GM23248 (cell line): ENCODE data around the gene ARHGAP8. TPM values are rescaled to one million over a fixed set of nuclear protein-coding genes. Genes with fewer than 3 reads are reported as not detected.

Experiments
- DNase-seq: peaks from one replicate; pipeline ENCODE4 v3.0.0-alpha.2; 2015
- H2AFZ ChIP-seq: fragments of 200-600 bp; sonication (generic); 2 replicates; pipeline ENCODE4 v1.6.1; 2016; ENCODE audit warnings: antibody characterized with exemption
- H3F3A ChIP-seq: fragments of 200-600 bp; sonication (generic); 2 replicates; pipeline ENCODE4 v1.6.1; 2016; ENCODE audit warnings: mild to moderate bottlenecking, antibody characterized with exemption, mixed run types; ENCODE audit not compliant: insufficient read depth
- H3K27ac ChIP-seq: fragments of 200-600 bp; sonication (generic); 2 replicates; pipeline ENCODE4 v1.5.1; 2016; ENCODE audit warnings: mild to moderate bottlenecking
- H3K27me3 ChIP-seq: fragments of 200-600 bp; sonication (generic); replicated peaks from 2 replicates; pipeline ENCODE4 v1.6.1; 2016; ENCODE audit warnings: mild to moderate bottlenecking; ENCODE audit not compliant: insufficient read depth
- H3K36me3 ChIP-seq: fragments of 200-600 bp; sonication (generic); 2 replicates; pipeline ENCODE4 v1.6.1; 2016; ENCODE audit warnings: low read depth, mild to moderate bottlenecking
- H3K4me1 ChIP-seq: fragments of 200-600 bp; sonication (generic); 2 replicates; pipeline ENCODE4 v1.6.1; 2016; ENCODE audit warnings: mild to moderate bottlenecking; ENCODE audit not compliant: insufficient read depth
- H3K4me2 ChIP-seq: fragments of 200-600 bp; sonication (generic); one replicate; pipeline ENCODE4 v1.6.1; 2016; ENCODE audit warnings: mild to moderate bottlenecking; ENCODE audit not compliant: unreplicated experiment
- H3K4me3 ChIP-seq: fragments of 200-600 bp; sonication (generic); 2 replicates; pipeline ENCODE4 v1.5.1; 2016; ENCODE audit warnings: mild to moderate bottlenecking
- H3K79me2 ChIP-seq: fragments of 200-600 bp; sonication (generic); 2 replicates; pipeline ENCODE4 v1.6.1; 2016; ENCODE audit warnings: mild to moderate bottlenecking; ENCODE audit not compliant: insufficient read depth
- H3K9ac ChIP-seq: fragments of 200-600 bp; sonication (generic); 2 replicates; pipeline ENCODE4 v1.6.1; 2016; ENCODE audit warnings: mild to moderate bottlenecking
- H3K9me2 ChIP-seq: fragments of 200-600 bp; sonication (generic); 2 replicates; pipeline ENCODE4 v1.6.1; 2016; ENCODE audit warnings: mixed run types, mild to moderate bottlenecking, moderate library complexity; ENCODE audit not compliant: insufficient read depth
- H3K9me3 ChIP-seq: fragments of 200-600 bp; sonication (generic); one replicate; pipeline ENCODE4 v1.6.1; 2017; ENCODE audit warnings: low read depth
- H4K20me1 ChIP-seq: fragments of 200-600 bp; sonication (generic); 2 replicates; pipeline ENCODE4 v1.6.0; 2016; ENCODE audit not compliant: insufficient read depth
- EZH2 ChIP-seq: fragments of 200-600 bp; sonication (generic); IDR thresholded peaks from 2 replicates; pipeline ENCODE4 v1.6.1; 2018; ENCODE audit warnings: antibody characterized with exemption, mild to moderate bottlenecking; ENCODE audit not compliant: insufficient read depth, poor library complexity, severe bottlenecking
- EZH2phosphoT487 ChIP-seq: fragments of 200-600 bp; sonication (generic); IDR thresholded peaks from 2 replicates; pipeline ENCODE4 v1.6.1; 2018; ENCODE audit warnings: antibody characterized with exemption, moderate library complexity, mild to moderate bottlenecking, low read depth; ENCODE audit not compliant: insufficient read depth
- WGBS, 2 experiments: methylation state at CpG; one replicate each; pipeline ENCODE4 v1.1.6; 2015 to 2017; ENCODE audit warnings: low lambda C conversion rate in 2 of 2, low coverage in 1 of 2; ENCODE audit errors: missing lambda C conversion rate in 2 of 2; 5-methylcytosine and 5-hydroxymethylcytosine counted together
- in situ Hi-C: fragments of 300-500 bp; cut with MboI; formaldehyde crosslinking; loops from 2 replicates; pipeline ENCODE4 v1.15.0; 2020
- polyA plus RNA-seq: library from polyadenylated mRNA; unstranded; fragments of >200 nt; fragmentation: Nextera tagmentation; extraction: Ambion mirVana; gene quantifications from 2 replicates; pipeline ENCODE4 v1.2.1, GENCODE V29; 2016
- total RNA-seq: library from RNA; depleted of rRNA; stranded (reverse); fragments of >200 nt; shearing (Covaris generic); gene quantifications from 2 replicates; pipeline ENCODE4 v1.2.3, GENCODE V29; 2014

The ARHGAP8 gene
- total and polyA plus RNA-seq, 2 experiments from 2014 or later = 0.54 TPM; not detected in 1

DNA sequence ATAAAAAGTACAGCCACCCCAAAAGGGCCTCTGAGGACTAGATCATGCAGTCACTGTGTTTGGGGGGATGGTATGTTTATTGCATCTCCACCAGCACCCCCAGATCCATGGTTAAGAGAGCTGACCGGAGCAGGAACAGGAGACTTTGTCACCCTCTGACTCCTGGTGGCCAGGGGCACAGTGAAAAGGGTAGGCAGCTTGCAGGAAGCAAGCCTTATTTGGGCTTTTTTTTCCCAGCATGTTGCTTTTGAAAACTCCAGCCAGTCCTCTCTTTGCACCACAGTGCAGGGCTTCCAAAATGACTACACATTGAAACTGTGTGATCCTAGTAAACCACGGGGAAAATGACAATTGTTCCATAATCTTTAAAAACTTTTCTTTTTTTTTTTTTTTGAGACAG is 29.8 kb upstream of the ARHGAP8 start:
- Histone ChIP-seq H3K9me3 (no peaks in the 10 kb centered on the region), H3K27me3 (no peaks in the 10 kb centered on the region), H4K20me1 (no peaks in the 10 kb centered on the region), H3K4me2 (no peak overlapping the region), H3K27ac (no peak overlapping the region), H3K9ac (no peak overlapping the region), H3K4me1 (no peaks in the 10 kb centered on the region), H3K36me3 (no peaks in the 10 kb centered on the region), H3K79me2 (no peaks in the 10 kb centered on the region), H3F3A (no peaks in the 10 kb centered on the region), H2AFZ (no peak overlapping the region), H3K4me3 (no peak overlapping the region), H3K9me2 (no peaks in the 10 kb centered on the region)
- 55 to 62% methylated on average over 2 of the region's 2 CpGs for WGBS, 2 experiments
- no peak for DNase-seq
- TF ChIP-seq EZH2phosphoT487 = no peak
- TF ChIP-seq EZH2 = no peak
- in situ Hi-C loops = no loop called here

DNA sequence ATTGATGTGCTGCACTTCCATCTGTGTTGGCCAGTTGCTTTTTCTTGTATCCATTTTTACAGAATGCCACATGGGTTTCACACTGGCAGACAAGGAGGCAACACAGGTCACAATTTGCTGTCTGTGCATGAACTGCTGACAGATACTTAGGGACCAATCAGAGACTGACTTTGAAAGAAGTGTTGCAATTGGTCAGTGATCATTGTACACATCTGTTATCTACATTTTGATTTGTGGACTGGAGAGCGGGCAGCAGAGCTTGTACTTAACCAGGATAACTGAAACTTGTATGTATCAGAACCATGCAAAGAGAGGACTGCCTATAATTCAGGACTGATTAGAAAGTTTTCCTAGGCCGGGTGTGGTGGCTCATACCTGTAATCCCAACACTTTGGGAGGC is 28.6 kb upstream of the ARHGAP8 start:
- no peaks in the 10 kb centered on the region for H3K9me2 ChIP-seq
- no peaks in the 10 kb centered on the region for H4K20me1 ChIP-seq
- no peak for DNase-seq
- H3K4me1 ChIP-seq = no peaks in the 10 kb centered on the region
- no peak overlapping the region for H2AFZ ChIP-seq
- in situ Hi-C loops = no loop called here
- TF ChIP-seq EZH2 (no peak), EZH2phosphoT487 (no peak)
- 89 to 100% methylated on average over 2 of the region's 2 CpGs for WGBS, 2 experiments
- H3K9me3 ChIP-seq = no peaks in the 10 kb centered on the region
- H3K9ac ChIP-seq = no peak overlapping the region
- H3F3A ChIP-seq = no peaks in the 10 kb centered on the region
- no peaks in the 10 kb centered on the region for H3K36me3 ChIP-seq
- no peak overlapping the region for H3K4me2 ChIP-seq
- H3K27me3 ChIP-seq = no peaks in the 10 kb centered on the region
- H3K4me3 ChIP-seq = no peak overlapping the region
- no peaks in the 10 kb centered on the region for H3K79me2 ChIP-seq
- H3K27ac ChIP-seq = no peak overlapping the region

DNA sequence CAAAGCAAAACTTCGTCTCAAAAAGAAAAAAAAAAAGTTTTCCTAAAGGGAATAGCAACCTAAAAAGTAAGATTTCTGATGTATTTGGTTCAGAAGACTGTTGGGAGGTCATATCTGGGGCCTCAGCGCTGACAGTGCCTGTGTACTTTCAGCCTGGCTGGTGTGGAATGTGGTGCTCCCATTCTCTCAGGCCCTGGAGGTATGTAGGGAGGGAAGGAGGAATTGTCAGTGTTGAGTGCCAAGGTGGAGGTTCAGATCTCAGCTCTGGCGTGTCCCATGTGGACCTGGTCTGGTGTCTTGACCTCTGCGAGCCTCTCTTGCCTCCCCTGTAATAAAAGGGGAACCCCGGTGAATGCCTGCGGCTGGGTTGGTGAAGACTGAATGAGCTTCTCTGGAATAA is 28.0 kb upstream of the ARHGAP8 start:
- Histone ChIP-seq H3K27me3 (no peaks in the 10 kb centered on the region), H3K4me2 (no peak overlapping the region), H3F3A (no peaks in the 10 kb centered on the region), H3K79me2 (no peaks in the 10 kb centered on the region), H3K9ac (no peak overlapping the region), H3K36me3 (no peaks in the 10 kb centered on the region), H3K4me1 (no peaks in the 10 kb centered on the region), H3K4me3 (no peak overlapping the region), H3K9me2 (no peaks in the 10 kb centered on the region), H3K9me3 (no peaks in the 10 kb centered on the region), H4K20me1 (no peaks in the 10 kb centered on the region), H2AFZ (no peak overlapping the region), H3K27ac (no peak overlapping the region)
- DNase-seq = no peak
- TF ChIP-seq EZH2 (no peak), EZH2phosphoT487 (no peak)
- 85 to 86% methylated on average over 6 of the region's 6 CpGs for WGBS, 2 experiments
- in situ Hi-C loops = no loop called here

DNA sequence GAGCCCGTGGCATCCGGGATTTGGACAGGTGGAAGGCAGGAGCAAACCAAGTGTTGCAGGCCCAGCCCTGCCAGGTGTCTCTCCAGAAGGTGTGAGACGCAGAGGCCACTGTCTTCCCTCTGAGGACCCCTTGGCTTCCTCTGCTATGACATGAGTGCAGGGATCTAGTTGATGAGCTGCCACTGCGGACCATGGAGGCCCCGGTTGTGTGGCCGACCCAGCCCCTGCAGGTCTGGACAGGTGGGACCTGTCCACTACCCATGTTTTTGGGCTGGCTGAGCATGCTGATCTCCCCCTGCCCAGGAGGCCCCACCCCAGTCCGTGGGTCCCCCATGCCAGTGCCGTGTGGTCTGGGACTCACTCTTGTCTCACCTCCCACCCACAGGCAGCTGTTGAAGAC is 27.5 kb upstream of the ARHGAP8 start:
- no peak for TF ChIP-seq EZH2phosphoT487
- no peak for TF ChIP-seq EZH2
- H2AFZ ChIP-seq = no peak overlapping the region
- 92 to 93% methylated on average over 8 of the region's 8 CpGs for WGBS, 2 experiments
- no peak overlapping the region for H3K4me3 ChIP-seq
- no peaks in the 10 kb centered on the region for H3K9me3 ChIP-seq
- H3K4me1 ChIP-seq = no peaks in the 10 kb centered on the region
- H3F3A ChIP-seq = no peaks in the 10 kb centered on the region
- no peaks in the 10 kb centered on the region for H3K9me2 ChIP-seq
- no peaks in the 10 kb centered on the region for H3K36me3 ChIP-seq
- no peak overlapping the region for H3K9ac ChIP-seq
- DNase-seq = no peak
- no peaks in the 10 kb centered on the region for H3K79me2 ChIP-seq
- no peak overlapping the region for H3K27ac ChIP-seq
- H3K27me3 ChIP-seq = no peaks in the 10 kb centered on the region
- in situ Hi-C loops = no loop called here
- H3K4me2 ChIP-seq = no peak overlapping the region
- H4K20me1 ChIP-seq = no peaks in the 10 kb centered on the region

DNA sequence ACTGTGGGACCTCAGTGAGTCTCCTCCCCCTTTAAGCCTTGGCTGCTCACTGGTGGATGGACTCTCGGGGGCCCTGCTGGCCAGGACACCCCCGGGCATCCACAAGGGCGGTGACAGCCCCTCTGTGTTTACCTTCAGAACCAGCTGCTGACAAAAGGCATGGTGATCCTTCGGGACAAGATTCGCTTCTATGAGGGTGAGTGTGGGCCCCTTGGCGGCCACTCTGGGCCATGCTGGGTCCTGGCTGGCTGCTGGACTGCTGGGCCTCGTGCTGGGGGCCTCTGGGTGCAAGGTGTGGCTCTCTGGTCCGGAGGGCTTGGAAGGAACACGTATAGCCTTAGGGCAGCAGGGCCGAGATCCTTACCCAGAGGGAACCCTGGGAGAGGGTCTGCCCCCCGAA is 25.9 kb upstream of the ARHGAP8 start:
- no peaks in the 10 kb centered on the region for H3F3A ChIP-seq

More for the DNA sequence above, 25.9 kb upstream of the ARHGAP8 start:
- Histone ChIP-seq H3K9me2 (no peaks in the 10 kb centered on the region), H4K20me1 (no peaks in the 10 kb centered on the region), H3K9me3 (no peaks in the 10 kb centered on the region), H3K79me2 (no peaks in the 10 kb centered on the region), H2AFZ (no peak overlapping the region), H3K4me2 (no peak overlapping the region), H3K9ac (no peak overlapping the region), H3K27me3 (no peaks in the 10 kb centered on the region), H3K4me3 (no peak overlapping the region), H3K27ac (no peak overlapping the region), H3K36me3 (no peaks in the 10 kb centered on the region), H3K4me1 (no peaks in the 10 kb centered on the region)
- 93 to 97% methylated on average over 11 of the region's 11 CpGs for WGBS, 2 experiments
- in situ Hi-C loops = no loop called here
- TF ChIP-seq EZH2phosphoT487 = no peak
- TF ChIP-seq EZH2 = no peak
- DNase-seq = no peak
